Osteocyte (in vitro differentiated cells): ENCODE results near the gene PDGFC. TPM values are rescaled to one million over a fixed set of nuclear protein-coding genes. Genes with fewer than 3 reads are reported as not detected.

Experiments used
- DNase-seq: peaks from one replicate; pipeline ENCODE4 v3.0.0; 2021; ENCODE audit warnings: mixed read lengths; ENCODE audit not compliant: unreplicated experiment; ENCODE audit errors: extremely low spot score
- H3K27ac Mint-ChIP-seq: one replicate; pipeline ENCODE4 v1.8.0; 2021; ENCODE audit warnings: mild to moderate bottlenecking, mixed read lengths; ENCODE audit not compliant: unreplicated experiment
- H3K27me3 Mint-ChIP-seq: one replicate; pipeline ENCODE4 v1.8.0; 2021; ENCODE audit warnings: mixed read lengths; ENCODE audit not compliant: unreplicated experiment
- H3K36me3 Mint-ChIP-seq: one replicate; pipeline ENCODE4 v1.8.0; 2021; ENCODE audit warnings: mixed read lengths; ENCODE audit not compliant: unreplicated experiment
- H3K4me1 Mint-ChIP-seq: one replicate; pipeline ENCODE4 v1.8.0; 2021; ENCODE audit warnings: mixed read lengths; ENCODE audit not compliant: unreplicated experiment
- H3K4me3 Mint-ChIP-seq: one replicate; pipeline ENCODE4 v1.8.0; 2021; ENCODE audit warnings: mild to moderate bottlenecking, moderate library complexity, mixed read lengths; ENCODE audit not compliant: unreplicated experiment
- H3K9me3 Mint-ChIP-seq: one replicate; pipeline ENCODE4 v1.8.0; 2021; ENCODE audit warnings: mixed read lengths; ENCODE audit not compliant: unreplicated experiment
- total RNA-seq: library from RNA; stranded (reverse); gene quantifications from 2 replicates; pipeline ENCODE4 v1.2.1, GENCODE V29; 2021
- TF ChIP-seq, protein P1 (sequence below): fragments of 200-600 bp; sonication (generic); IDR thresholded peaks from 2 replicates; pipeline ENCODE4 v1.5.0; 2021; ENCODE audit warnings: antibody characterized with exemption, mild to moderate bottlenecking, moderate library complexity

The PDGFC gene
- total RNA-seq, 1 donor from 2014 or later: 25.4 TPM

DNA sequence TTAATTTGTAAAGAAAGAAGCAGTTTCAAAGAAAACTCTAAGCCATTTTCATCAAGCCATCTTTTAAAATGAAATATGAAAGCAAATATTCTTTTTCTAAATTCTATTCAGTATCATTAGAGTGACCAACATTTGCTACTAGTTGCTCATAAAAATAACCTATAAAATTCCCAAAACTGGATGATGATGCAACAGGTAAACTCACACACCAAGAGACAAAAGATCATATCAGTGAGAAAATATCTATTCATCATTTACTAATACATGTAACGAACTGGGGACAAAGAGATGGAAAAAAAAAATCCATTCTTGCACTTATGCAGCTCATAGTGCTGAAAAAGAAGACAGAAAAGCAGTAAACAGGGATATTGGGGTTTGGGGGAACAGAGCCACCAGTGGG is 48.1 kb downstream of the PDGFC start:
- no peaks in the 10 kb centered on the region for H3K27me3 Mint-ChIP-seq
- peaks cover 9% of the 10 kb centered on the region for H3K36me3 Mint-ChIP-seq
- no peak overlapping the region for H3K4me3 Mint-ChIP-seq
- H3K9me3 Mint-ChIP-seq: peaks cover 8% of the 10 kb centered on the region
- TF ChIP-seq, protein P1, sequence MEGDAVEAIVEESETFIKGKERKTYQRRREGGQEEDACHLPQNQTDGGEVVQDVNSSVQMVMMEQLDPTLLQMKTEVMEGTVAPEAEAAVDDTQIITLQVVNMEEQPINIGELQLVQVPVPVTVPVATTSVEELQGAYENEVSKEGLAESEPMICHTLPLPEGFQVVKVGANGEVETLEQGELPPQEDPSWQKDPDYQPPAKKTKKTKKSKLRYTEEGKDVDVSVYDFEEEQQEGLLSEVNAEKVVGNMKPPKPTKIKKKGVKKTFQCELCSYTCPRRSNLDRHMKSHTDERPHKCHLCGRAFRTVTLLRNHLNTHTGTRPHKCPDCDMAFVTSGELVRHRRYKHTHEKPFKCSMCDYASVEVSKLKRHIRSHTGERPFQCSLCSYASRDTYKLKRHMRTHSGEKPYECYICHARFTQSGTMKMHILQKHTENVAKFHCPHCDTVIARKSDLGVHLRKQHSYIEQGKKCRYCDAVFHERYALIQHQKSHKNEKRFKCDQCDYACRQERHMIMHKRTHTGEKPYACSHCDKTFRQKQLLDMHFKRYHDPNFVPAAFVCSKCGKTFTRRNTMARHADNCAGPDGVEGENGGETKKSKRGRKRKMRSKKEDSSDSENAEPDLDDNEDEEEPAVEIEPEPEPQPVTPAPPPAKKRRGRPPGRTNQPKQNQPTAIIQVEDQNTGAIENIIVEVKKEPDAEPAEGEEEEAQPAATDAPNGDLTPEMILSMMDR: no peak
- H3K27ac Mint-ChIP-seq: no peak overlapping the region
- no peak for DNase-seq
- no peaks in the 10 kb centered on the region for H3K4me1 Mint-ChIP-seq

DNA sequence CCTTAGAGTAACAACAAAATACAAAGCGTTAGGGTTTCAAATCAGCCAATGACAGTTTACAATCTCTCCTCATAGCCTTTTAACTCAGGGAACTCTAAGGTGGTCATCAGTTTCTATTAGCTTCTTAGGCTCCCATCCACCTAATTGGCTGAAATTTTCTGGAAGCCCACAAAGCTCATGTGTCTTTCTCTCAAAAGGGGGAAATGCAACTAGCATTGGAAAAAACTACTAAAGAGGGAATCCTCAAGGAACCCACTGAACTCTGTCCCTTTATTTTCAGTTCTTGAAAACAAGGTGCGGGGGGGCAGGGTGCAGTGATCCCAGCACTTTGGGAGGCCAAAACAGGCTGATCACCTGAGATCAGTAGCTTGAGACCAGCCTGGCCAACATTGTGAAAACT is 56.4 kb downstream of the PDGFC start:
- peaks cover 7% of the 10 kb centered on the region for H3K9me3 Mint-ChIP-seq
- no peaks in the 10 kb centered on the region for H3K36me3 Mint-ChIP-seq
- TF ChIP-seq, protein P1: no peak
- DNase-seq: no peak
- H3K4me1 Mint-ChIP-seq: no peaks in the 10 kb centered on the region
- no peaks in the 10 kb centered on the region for H3K27me3 Mint-ChIP-seq
- H3K4me3 Mint-ChIP-seq: no peak overlapping the region
- no peak overlapping the region for H3K27ac Mint-ChIP-seq

DNA sequence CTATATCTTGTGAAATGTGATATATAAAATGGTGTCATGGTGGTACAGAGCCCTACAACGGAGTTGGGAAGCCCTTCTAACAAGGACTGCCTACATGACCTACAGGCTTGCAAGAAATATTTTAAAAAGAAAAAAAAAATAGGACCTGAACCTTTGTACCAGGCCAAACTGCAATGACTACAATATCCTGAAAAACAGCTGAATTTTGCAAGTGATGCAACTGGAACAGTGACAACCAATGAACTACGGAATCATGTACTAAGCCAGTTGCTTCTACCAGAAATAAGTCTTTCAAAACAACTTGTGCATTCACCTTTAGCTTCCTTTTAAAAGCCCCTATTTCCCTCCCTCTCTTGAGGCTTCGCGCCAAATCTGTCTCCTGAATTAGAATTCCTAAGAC is 58.4 kb downstream of the PDGFC start:
- no peak for DNase-seq
- Mint-ChIP-seq H3K9me3 (peaks cover 7% of the 10 kb centered on the region), H3K4me1 (peaks cover 4% of the 10 kb centered on the region), H3K36me3 (no peaks in the 10 kb centered on the region), H3K27ac (no peak overlapping the region), H3K4me3 (no peak overlapping the region), H3K27me3 (no peaks in the 10 kb centered on the region)
- TF ChIP-seq, protein P1: no peak

DNA sequence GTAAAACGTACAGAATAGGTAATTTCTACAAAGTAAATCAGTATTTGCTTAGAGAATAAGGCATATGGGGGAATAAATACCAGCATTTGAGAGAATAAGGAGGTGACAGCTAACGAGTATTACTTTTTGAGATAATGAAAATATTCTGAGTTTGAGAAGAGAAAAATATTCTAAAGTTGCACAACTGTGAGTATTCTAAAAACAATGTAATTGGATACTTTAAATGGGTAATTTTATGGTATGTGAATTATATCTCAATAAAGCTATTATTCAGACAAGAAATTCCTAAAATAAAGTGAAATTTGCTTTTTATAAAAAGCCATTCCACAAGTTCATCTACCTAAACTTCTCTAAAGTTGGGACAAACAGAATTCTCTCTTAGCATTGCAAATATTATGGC is 62.6 kb downstream of the PDGFC start:
- Mint-ChIP-seq H3K4me3 (no peak overlapping the region), H3K36me3 (no peaks in the 10 kb centered on the region), H3K4me1 (peaks cover 4% of the 10 kb centered on the region), H3K27ac (no peak overlapping the region), H3K27me3 (no peaks in the 10 kb centered on the region), H3K9me3 (peaks cover 2% of the 10 kb centered on the region)
- DNase-seq: no peak
- TF ChIP-seq, protein P1: no peak

DNA sequence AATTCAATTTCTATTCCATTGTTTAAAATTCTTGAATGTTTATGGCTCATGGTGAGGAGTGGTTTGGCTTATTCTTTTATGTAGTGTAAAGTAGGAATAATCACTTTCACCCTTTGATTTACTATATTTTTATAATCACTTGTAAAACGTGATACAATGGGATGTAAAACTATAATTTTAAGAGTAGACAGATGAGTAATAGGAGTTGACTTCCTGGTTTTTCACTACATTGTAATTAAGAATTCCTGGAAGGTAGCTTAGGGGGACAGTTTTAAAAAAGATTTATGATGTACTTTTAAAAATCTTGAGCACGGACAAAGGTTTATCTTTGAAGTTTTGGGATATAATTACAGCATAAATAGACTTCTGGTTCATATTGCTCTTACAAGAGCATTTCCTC is 65.3 kb downstream of the PDGFC start:
- DNase-seq: no peak
- Mint-ChIP-seq H3K27ac (no peak overlapping the region), H3K9me3 (no peaks in the 10 kb centered on the region), H3K36me3 (no peaks in the 10 kb centered on the region), H3K27me3 (no peaks in the 10 kb centered on the region), H3K4me3 (no peak overlapping the region), H3K4me1 (peaks cover 12% of the 10 kb centered on the region)
- TF ChIP-seq, protein P1: no peak
